MM.1S (cell line): ENCODE measurements around the gene FYTTD1.
A peak's percentile ranks its signal among the peaks of the same experiment; 100 is the strongest.
"Not testable (repeated sequence)": the region's sequence is repeated elsewhere in the genome, so short reads cannot be mapped to it uniquely, and the experiment has no call there.

Experiments used
- DNase-seq: peaks from one replicate; pipeline ENCODE4 v3.0.0-alpha.2; 2015
- H2AFZ ChIP-seq: fragments of 300-600 bp; sonication (generic); 2 replicates; pipeline ENCODE4 v1.6.0; 2016; ENCODE audit warnings: antibody characterized with exemption, low read length
- H3F3A ChIP-seq: fragments of 300-600 bp; sonication (generic); 2 replicates; pipeline ENCODE4 v1.6.1; 2016; ENCODE audit warnings: mild to moderate bottlenecking, antibody characterized with exemption, low read length, moderate library complexity, mixed read lengths; ENCODE audit not compliant: insufficient read depth
- H3K27ac ChIP-seq: fragments of 300-600 bp; sonication (generic); 2 replicates; pipeline ENCODE4 v1.5.1; 2016; ENCODE audit warnings: mild to moderate bottlenecking, low read length
- H3K27me3 ChIP-seq: fragments of 300-600 bp; sonication (generic); replicated peaks from 2 replicates; pipeline ENCODE4 v1.6.0; 2016; ENCODE audit warnings: low read length; ENCODE audit not compliant: insufficient read depth
- H3K36me3 ChIP-seq: fragments of 300-600 bp; sonication (generic); replicated peaks from 2 replicates; pipeline ENCODE4 v1.6.1; 2016; ENCODE audit warnings: mild to moderate bottlenecking, low read length, mixed read lengths; ENCODE audit not compliant: insufficient read depth
- H3K4me1 ChIP-seq: fragments of 300-600 bp; sonication (generic); 2 replicates; pipeline ENCODE4 v1.6.1; 2016; ENCODE audit warnings: low read length, mixed read lengths
- H3K4me2 ChIP-seq: fragments of 300-600 bp; sonication (generic); 2 replicates; pipeline ENCODE4 v1.6.0; 2016; ENCODE audit warnings: low read depth, low read length
- H3K4me3 ChIP-seq: fragments of 300-600 bp; sonication (generic); 2 replicates; pipeline ENCODE4 v1.5.1; 2016; ENCODE audit warnings: low read length, mixed read lengths
- H3K79me2 ChIP-seq: fragments of 300-600 bp; sonication (generic); 2 replicates; pipeline ENCODE4 v1.6.1; 2016; ENCODE audit warnings: mixed run types, low read length, mixed read lengths
- H3K9ac ChIP-seq: fragments of 300-600 bp; sonication (generic); 2 replicates; pipeline ENCODE4 v1.6.1; 2016; ENCODE audit warnings: low read length, mixed read lengths
- H3K9me2 ChIP-seq: fragments of 300-600 bp; sonication (generic); replicated peaks from 2 replicates; pipeline ENCODE4 v1.6.1; 2016; ENCODE audit warnings: mild to moderate bottlenecking, low read length, mixed read lengths; ENCODE audit not compliant: insufficient read depth
- H3K9me3 ChIP-seq: fragments of 300-600 bp; sonication (generic); replicated peaks from 2 replicates; pipeline ENCODE4 v1.6.1; 2016; ENCODE audit warnings: mild to moderate bottlenecking, low read length, mixed read lengths; ENCODE audit not compliant: insufficient read depth
- H4K20me1 ChIP-seq: fragments of 300-600 bp; sonication (generic); 2 replicates; pipeline ENCODE4 v1.6.1; 2016; ENCODE audit warnings: mild to moderate bottlenecking, low read length, moderate library complexity, mixed read lengths; ENCODE audit not compliant: insufficient read depth
- CTCF ChIP-seq: fragments of 300-600 bp; sonication (generic); IDR thresholded peaks from 2 replicates; pipeline ENCODE4 v1.5.1; 2016; ENCODE audit warnings: antibody characterized with exemption, low read length, mixed read lengths
- EZH2 ChIP-seq: fragments of 300-600 bp; sonication (generic); optimal IDR thresholded peaks from 2 replicates; pipeline ENCODE3; 2017; ENCODE audit warnings: low read depth, mild to moderate bottlenecking, antibody characterized with exemption, low read length, mixed read lengths
- EZH2phosphoT487 ChIP-seq: fragments of 300-600 bp; sonication (generic); IDR thresholded peaks from 2 replicates; pipeline ENCODE4 v1.6.1; 2018; ENCODE audit warnings: antibody characterized with exemption, low read length

The FYTTD1 gene

GRCh38 chr3:197730200-197730599 is 19.5 kb upstream of the FYTTD1 start:
- 0 out of 2 replicates have a peak overlapping the region, but pooled peaks have one; percentile 8 for H3K4me2 ChIP-seq

GRCh38 chr3:197730770-197731169 is 18.9 kb upstream of the FYTTD1 start:
- H3K9ac ChIP-seq, H4K20me1 ChIP-seq, DNase-seq, H3K9me3 ChIP-seq, H3K9me2 ChIP-seq, H3K36me3 ChIP-seq, H3K4me3 ChIP-seq, H3K27me3 ChIP-seq, H3K4me2 ChIP-seq, H2AFZ ChIP-seq: not testable (repeated sequence)
- Histone ChIP-seq H3F3A (peaks cover 21% of the 10 kb centered on the region), H3K79me2 (peaks cover 77% of the 10 kb centered on the region), H3K27ac (peak overlapping the region; percentile 69; the same call in 1 of the 2 replicates), H3K4me1 (peaks cover 42% of the 10 kb centered on the region)

More at GRCh38 chr3:197730200-197730599, 19.5 kb upstream of the FYTTD1 start:
- Histone ChIP-seq H3K9me2 (no peaks in the 10 kb centered on the region), H3K9me3 (no peaks in the 10 kb centered on the region), H3K4me1 (peaks cover 41% of the 10 kb centered on the region), H3K36me3 (peaks cover 3% of the 10 kb centered on the region; the same call in 1 of the 2 replicates), H3K27me3 (no peaks in the 10 kb centered on the region), H3F3A (peaks cover 15% of the 10 kb centered on the region), H3K9ac (peak overlapping the region; percentile 34; the same call in 1 of the 2 replicates), H4K20me1 (peaks cover 3% of the 10 kb centered on the region; the same call in 1 of the 2 replicates), H3K27ac (peak overlapping the region; percentile 69), H2AFZ (no peak overlapping the region), H3K4me3 (no peak overlapping the region), H3K79me2 (peaks cover 77% of the 10 kb centered on the region)
- DNase-seq: peak; percentile 76
- TF ChIP-seq EZH2 (no peak), CTCF (no peak), EZH2phosphoT487 (no peak)

- H4K20me1 ChIP-seq: not testable (repeated sequence)
- peaks cover 41% of the 10 kb centered on the region for H3K4me1 ChIP-seq
Measured at GRCh38 chr3:197731483-197731882, 18.2 kb upstream of the FYTTD1 start.

GRCh38 chr3:197733042-197733441 is 16.6 kb upstream of the FYTTD1 start:
- Histone ChIP-seq H3K9me3 (no peaks in the 10 kb centered on the region), H3K4me3 (no peak overlapping the region), H3K79me2 (peaks cover 67% of the 10 kb centered on the region), H3K36me3 (peaks cover 3% of the 10 kb centered on the region; the same call in 1 of the 2 replicates), H3K4me1 (peaks cover 48% of the 10 kb centered on the region), H3K9me2 (no peaks in the 10 kb centered on the region), H3K27me3 (no peaks in the 10 kb centered on the region), H3F3A (peaks cover 37% of the 10 kb centered on the region), H4K20me1 (peaks cover 3% of the 10 kb centered on the region; the same call in 1 of the 2 replicates), H3K4me2 (no peak overlapping the region), H3K27ac (no peak overlapping the region), H3K9ac (no peak overlapping the region), H2AFZ (no peak overlapping the region)
- no peak for DNase-seq
- TF ChIP-seq EZH2: no peak
- no peak for TF ChIP-seq CTCF
- TF ChIP-seq EZH2phosphoT487: no peak

More at GRCh38 chr3:197731483-197731882, 18.2 kb upstream of the FYTTD1 start:
- not testable (repeated sequence) for H3K4me2 ChIP-seq, DNase-seq, H3K9me3 ChIP-seq, H3K36me3 ChIP-seq, H2AFZ ChIP-seq, H3K27me3 ChIP-seq, H3K9ac ChIP-seq, H3K4me3 ChIP-seq, H3K9me2 ChIP-seq, H3K27ac ChIP-seq
- Histone ChIP-seq H3F3A (peaks cover 28% of the 10 kb centered on the region), H3K79me2 (peaks cover 81% of the 10 kb centered on the region)
